Breast epithelium (tissue), 3 donors: ENCODE measurements around the gene DHX16.

ENCODE experiments used
- POLR2A ChIP-seq: fragments of 450-650 bp; IDR thresholded peaks from one replicate; pipeline ENCODE4 v1.6.1; 2016; ENCODE audit warnings: antibody characterized with exemption, mild to moderate bottlenecking, moderate library complexity
- POLR2AphosphoS5 ChIP-seq, 3 donors: sonication (generic); formaldehyde crosslinking; IDR thresholded peaks; one replicate each; pipeline ENCODE4 v1.6.1; 2017; ENCODE audit warnings: antibody characterized with exemption in 3 of 3
- TF ChIP-seq, protein P1 (sequence below), 3 donors: fragments of 450-650 bp; IDR thresholded peaks; one replicate each; pipeline ENCODE4 v1.5.1; 2016 to 2017; ENCODE audit warnings: antibody characterized with exemption in 3 of 3, mild to moderate bottlenecking in 3 of 3, moderate library complexity in 3 of 3

DNA sequence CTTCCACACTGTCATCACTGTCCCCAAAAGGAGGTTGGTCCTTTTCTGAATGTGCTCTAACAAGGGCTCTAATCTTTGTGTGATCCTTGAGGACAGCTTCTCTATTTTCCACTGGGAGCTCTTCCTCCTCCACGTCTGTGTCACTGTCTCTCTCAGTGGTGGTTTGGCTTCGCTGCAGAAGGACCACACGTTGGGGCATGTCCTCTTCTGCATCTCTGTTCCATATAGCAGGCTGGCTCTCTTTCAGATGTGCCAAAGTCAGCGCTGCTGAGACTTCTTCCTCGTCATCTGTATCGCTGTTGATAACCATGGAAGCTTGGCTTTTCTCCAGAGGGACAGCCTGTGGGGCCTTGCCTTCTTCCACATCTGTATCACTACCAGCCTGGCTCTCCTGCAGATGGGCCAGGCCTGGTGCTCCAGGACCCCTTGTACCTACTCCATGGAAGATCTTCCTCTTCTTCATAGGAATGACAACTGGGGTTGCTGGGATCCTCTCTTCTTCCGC, 39.7 kb upstream of the DHX16 start:
- TF ChIP-seq, protein P1, sequence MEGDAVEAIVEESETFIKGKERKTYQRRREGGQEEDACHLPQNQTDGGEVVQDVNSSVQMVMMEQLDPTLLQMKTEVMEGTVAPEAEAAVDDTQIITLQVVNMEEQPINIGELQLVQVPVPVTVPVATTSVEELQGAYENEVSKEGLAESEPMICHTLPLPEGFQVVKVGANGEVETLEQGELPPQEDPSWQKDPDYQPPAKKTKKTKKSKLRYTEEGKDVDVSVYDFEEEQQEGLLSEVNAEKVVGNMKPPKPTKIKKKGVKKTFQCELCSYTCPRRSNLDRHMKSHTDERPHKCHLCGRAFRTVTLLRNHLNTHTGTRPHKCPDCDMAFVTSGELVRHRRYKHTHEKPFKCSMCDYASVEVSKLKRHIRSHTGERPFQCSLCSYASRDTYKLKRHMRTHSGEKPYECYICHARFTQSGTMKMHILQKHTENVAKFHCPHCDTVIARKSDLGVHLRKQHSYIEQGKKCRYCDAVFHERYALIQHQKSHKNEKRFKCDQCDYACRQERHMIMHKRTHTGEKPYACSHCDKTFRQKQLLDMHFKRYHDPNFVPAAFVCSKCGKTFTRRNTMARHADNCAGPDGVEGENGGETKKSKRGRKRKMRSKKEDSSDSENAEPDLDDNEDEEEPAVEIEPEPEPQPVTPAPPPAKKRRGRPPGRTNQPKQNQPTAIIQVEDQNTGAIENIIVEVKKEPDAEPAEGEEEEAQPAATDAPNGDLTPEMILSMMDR (IDR thresholded peaks at IDR 0.05) = no peak
- no peak for TF ChIP-seq POLR2A
- no peak for TF ChIP-seq POLR2AphosphoS5 (IDR thresholded peaks at IDR 0.05)
